Gastroesophageal sphincter (tissue), 3 donors: ENCODE measurements around the gene TMEM135.

Experiments used
- CTCF ChIP-seq, 4 experiments: fragments of 200-600 bp in 2 of 4; fragments of 450-650 bp in 2 of 4; sonication (generic) in 1 of 4; IDR thresholded peaks; one replicate each; pipeline ENCODE4 v1.5.1; 2017 to 2019; ENCODE audit warnings: antibody characterized with exemption in 4 of 4, mild to moderate bottlenecking in 2 of 4, moderate library complexity in 2 of 4
- EP300 ChIP-seq: sonication (generic); formaldehyde crosslinking; IDR thresholded peaks from one replicate; pipeline ENCODE4 v1.6.1; 2017; ENCODE audit warnings: antibody characterized with exemption, mild to moderate bottlenecking
- POLR2AphosphoS5 ChIP-seq: sonication (generic); formaldehyde crosslinking; IDR thresholded peaks from one replicate; pipeline ENCODE4 v1.6.1; 2017; ENCODE audit warnings: antibody characterized with exemption

- no peak for TF ChIP-seq CTCF (IDR thresholded peaks at IDR 0.05)
- TF ChIP-seq EP300, result no peak
- TF ChIP-seq POLR2AphosphoS5, result no peak
Observed at GRCh38 chr11:87298155-87298554, 260.4 kb downstream of the TMEM135 start.
